H1 (cell line): ENCODE data around the gene PCDH9. TPM values are rescaled to one million over a fixed set of nuclear protein-coding genes. Genes with fewer than 3 reads are reported as not detected.

Experiments used
- CTCF ChIA-PET: fragments of 300-600 bp; sonication (Branson Sonifier 250); formaldehyde crosslinking; loops from one replicate; lab custom pipeline; 2021; ENCODE audit not compliant: partially characterized antibody; lab: Charles Lee
- POLR2A ChIA-PET: fragments of 300-600 bp; sonication (Branson Sonifier 250); formaldehyde crosslinking; loops from one replicate; lab custom pipeline; 2021; ENCODE audit warnings: inconsistent platforms; ENCODE audit not compliant: partially characterized antibody; lab: Charles Lee
- DNase-seq, 2 experiments: peaks; one replicate each; pipeline versions ENCODE4 v3.0.0 to v3.0.0-alpha.2; 2010 to 2022; ENCODE audit warnings: low spot score in 2 of 2, low read depth in 1 of 2, mixed read lengths in 1 of 2
- FAIRE-seq: peaks from 2 replicates; lab custom pipeline; 2011; peaks lifted over from hg19 to GRCh38; lab: Jason Lieb, UNC
- H2AFZ ChIP-seq: 2 replicates; pipeline ENCODE4 v1.8.1; 2012; ENCODE audit warnings: low read length, inconsistent platforms
- H2AK5ac ChIP-seq: 2 replicates; pipeline ENCODE4 v1.6.1; 2013; ENCODE audit warnings: low read depth, low read length
- H2BK120ac ChIP-seq: replicated peaks from 2 replicates; pipeline ENCODE3; 2013; ENCODE audit warnings: low read depth, low read length, inconsistent platforms
- H2BK12ac ChIP-seq: 2 replicates; pipeline ENCODE4 v1.6.1; 2013; ENCODE audit warnings: low read depth, low read length
- H2BK15ac ChIP-seq: 2 replicates; pipeline ENCODE4 v1.6.1; 2013; ENCODE audit warnings: low read length
- H2BK20ac ChIP-seq: 2 replicates; pipeline ENCODE4 v1.6.1; 2013; ENCODE audit warnings: low read length
- H2BK5ac ChIP-seq: 2 replicates; pipeline ENCODE4 v1.6.1; 2013; ENCODE audit warnings: low read depth, low read length
- H3K14ac ChIP-seq: 2 replicates; pipeline ENCODE4 v1.6.1; 2013; ENCODE audit warnings: inconsistent platforms; ENCODE audit not compliant: insufficient read length
- H3K18ac ChIP-seq: 2 replicates; pipeline ENCODE4 v1.6.1; 2013; ENCODE audit warnings: low read length; ENCODE audit errors: extremely low read depth
- H3K23ac ChIP-seq: 2 replicates; pipeline ENCODE4 v1.6.1; 2013; ENCODE audit warnings: inconsistent platforms; ENCODE audit not compliant: insufficient read length
- H3K23me2 ChIP-seq: 2 replicates; pipeline ENCODE4 v1.6.1; 2013; ENCODE audit warnings: low read depth, low read length
- H3K27ac ChIP-seq: 2 replicates; pipeline ENCODE4 v1.6.1; 2011; ENCODE audit warnings: low read depth, low read length, inconsistent platforms
- H3K27me3 ChIP-seq, 4 experiments: replicated peaks in 1 of 4; 1 replicate in 1 of 4; 2 replicates in 3 of 4; pipeline versions ENCODE4 v1.6.1 to v1.8.1; 2011 to 2013; ENCODE audit warnings: low read length in 3 of 4, mild to moderate bottlenecking in 3 of 4, inconsistent platforms in 2 of 4, mixed read lengths in 2 of 4, moderate library complexity in 1 of 4; ENCODE audit not compliant: control insufficient read depth in 3 of 4, insufficient read depth in 3 of 4; ENCODE audit errors: extremely low read depth in 1 of 4
- H3K36me3 ChIP-seq, 4 experiments: 2 replicates each; pipeline versions ENCODE4 v1.6.1 to v1.8.1; 2011 to 2013; ENCODE audit warnings: mild to moderate bottlenecking in 4 of 4, low read length in 3 of 4, moderate library complexity in 2 of 4, control low read depth in 1 of 4, inconsistent platforms in 1 of 4; ENCODE audit not compliant: insufficient read depth in 4 of 4, control insufficient read depth in 2 of 4
- H3K4ac ChIP-seq: replicated peaks from 2 replicates; pipeline ENCODE3; 2013; ENCODE audit warnings: low read length, low read depth, mixed read lengths, inconsistent platforms; ENCODE audit not compliant: insufficient read length
- H3K4me1 ChIP-seq, 4 experiments: replicated peaks in 1 of 4; 1 replicate in 1 of 4; 2 replicates in 3 of 4; pipeline versions ENCODE4 v1.6.1 to v1.8.1; 2011 to 2013; ENCODE audit warnings: low read length in 3 of 4, inconsistent platforms in 2 of 4, mixed read lengths in 1 of 4; ENCODE audit not compliant: insufficient read depth in 4 of 4, control insufficient read depth in 3 of 4
- H3K4me2 ChIP-seq, 2 experiments: 2 replicates each; pipeline versions ENCODE4 v1.6.1 to v1.8.1; 2011 to 2013; ENCODE audit warnings: low read depth in 2 of 2, low read length in 2 of 2, control low read depth in 1 of 2, inconsistent platforms in 1 of 2, mild to moderate bottlenecking in 1 of 2; ENCODE audit not compliant: insufficient read depth in 1 of 2
- H3K4me3 ChIP-seq, 4 experiments: fragments of 200-600, 300-600 bp in 1 of 4; sonication (generic), shearing (Covaris generic), sonication (Bioruptor Twin) in 1 of 4; 2 replicates each; pipeline versions ENCODE4 v1.5.1 to v1.8.1; 2011 to 2016; ENCODE audit warnings: low read length in 4 of 4, low read depth in 3 of 4, control low read depth in 2 of 4, inconsistent platforms in 2 of 4, mild to moderate bottlenecking in 2 of 4, mixed read lengths in 1 of 4, moderate library complexity in 1 of 4; ENCODE audit not compliant: insufficient read depth in 2 of 4; ENCODE audit errors: extremely low read depth in 1 of 4
- H3K56ac ChIP-seq: replicated peaks from 2 replicates; pipeline ENCODE3; 2013; ENCODE audit warnings: low read depth, mild to moderate bottlenecking, mixed read lengths, low read length, inconsistent platforms; ENCODE audit not compliant: insufficient read length
- H3K79me1 ChIP-seq: 2 replicates; pipeline ENCODE4 v1.6.1; 2013; ENCODE audit warnings: low read depth, low read length, control low read depth
- H3K79me2 ChIP-seq, 2 experiments: 2 replicates each; pipeline versions ENCODE4 v1.6.1 to v1.8.1; 2012 to 2013; ENCODE audit warnings: low read length in 2 of 2, mild to moderate bottlenecking in 2 of 2, inconsistent platforms in 1 of 2; ENCODE audit not compliant: insufficient read depth in 2 of 2, control insufficient read depth in 1 of 2
- H3K9ac ChIP-seq, 4 experiments: replicated peaks in 1 of 4; 1 replicate in 1 of 4; 2 replicates in 3 of 4; pipeline versions ENCODE4 v1.6.1 to v1.8.1; 2011 to 2013; ENCODE audit warnings: low read depth in 3 of 4, low read length in 3 of 4, control low read depth in 2 of 4, mild to moderate bottlenecking in 2 of 4, moderate library complexity in 2 of 4, inconsistent platforms in 1 of 4; ENCODE audit errors: extremely low read depth in 1 of 4
- H3K9me3 ChIP-seq, 2 experiments: 2 replicates each; pipeline versions ENCODE4 v1.6.1 to v1.8.1; 2012 to 2013; ENCODE audit warnings: mild to moderate bottlenecking in 2 of 2, moderate library complexity in 2 of 2, control low read depth in 1 of 2, inconsistent platforms in 1 of 2, low read depth in 1 of 2, low read length in 1 of 2, mixed read lengths in 1 of 2; ENCODE audit not compliant: insufficient read depth in 2 of 2
- H4K20me1 ChIP-seq, 2 experiments: replicated peaks in 1 of 2; 2 replicates each; pipeline versions ENCODE3 to v1.8.1; 2011 to 2013; ENCODE audit warnings: inconsistent platforms in 2 of 2, low read length in 2 of 2, mild to moderate bottlenecking in 1 of 2; ENCODE audit not compliant: insufficient read depth in 2 of 2, control insufficient read depth in 1 of 2
- H4K5ac ChIP-seq: 2 replicates; pipeline ENCODE4 v1.6.1; 2013; ENCODE audit warnings: low read length, low read depth, mixed read lengths, inconsistent platforms; ENCODE audit not compliant: insufficient read length
- H4K8ac ChIP-seq: 2 replicates; pipeline ENCODE4 v1.8.0; 2013; ENCODE audit warnings: mild to moderate bottlenecking, moderate library complexity, low read length, inconsistent platforms; ENCODE audit not compliant: insufficient read depth; ENCODE audit errors: extremely low read depth
- H4K91ac ChIP-seq: replicated peaks from 2 replicates; pipeline ENCODE3; 2013; ENCODE audit warnings: low read length, mixed read lengths, inconsistent platforms; ENCODE audit not compliant: insufficient read length
- GABPA ChIP-seq: IDR thresholded peaks from 2 replicates; pipeline ENCODE4 v1.6.1; 2011; ENCODE audit warnings: mild to moderate bottlenecking, low read length, moderate library complexity, borderline replicate concordance; ENCODE audit not compliant: insufficient read depth
- JUN ChIP-seq: IDR thresholded peaks from 2 replicates; pipeline ENCODE4 v1.6.1; 2011; ENCODE audit warnings: low read depth, mild to moderate bottlenecking, improper control_type of control experiment, low read length
- KDM1A ChIP-seq: fragments of 200-600, 300-600 bp; sonication (generic); IDR thresholded peaks from 2 replicates; pipeline ENCODE4 v1.7.1; 2016; ENCODE audit warnings: mild to moderate bottlenecking, low read length, borderline replicate concordance
- RNF2 ChIP-seq: fragments of 200-900, 300-1000 bp; sonication (generic); IDR thresholded peaks from 2 replicates; pipeline ENCODE4 v1.7.1; 2016; ENCODE audit warnings: borderline replicate concordance, low read depth, mild to moderate bottlenecking, antibody characterized with exemption, low read length; ENCODE audit not compliant: poor library complexity, severe bottlenecking; ENCODE audit errors: missing control alignments
- SIRT6 ChIP-seq: IDR thresholded peaks from one replicate; pipeline ENCODE4 v1.7.1; 2012; ENCODE audit warnings: low read length, inconsistent platforms
- WGBS, 2 experiments: shearing (Covaris generic) in 1 of 2; methylation state at CpG; one replicate each; pipeline versions ENCODE4 v1.1.6 to v1.1.7; 2013 to 2015; ENCODE audit warnings: low lambda C conversion rate in 2 of 2, mixed read lengths in 2 of 2, inconsistent platforms in 1 of 2, low coverage in 1 of 2, missing lambda C conversion rate in 1 of 2; ENCODE audit not compliant: insufficient replicate concordance in 2 of 2, insufficient coverage in 1 of 2, insufficient read length in 1 of 2; ENCODE audit errors: extremely low coverage in 1 of 2, missing lambda C conversion rate in 1 of 2; 5-methylcytosine and 5-hydroxymethylcytosine counted together
- polyA plus RNA-seq, 7 experiments: library from polyadenylated mRNA; depleted of rRNA in 3 of 7; stranded (reverse) in 5 of 7; unstranded in 2 of 7; fragments of >200 nt in 5 of 7; fragments of 200-250 nt in 2 of 7; gene quantifications; 1 replicate in 5 of 7; 2 replicates in 1 of 7; 4 replicates in 1 of 7; pipeline versions ENCODE4 v1.2.1 to v1.2.3, GENCODE V29; 2011 to 2013; ENCODE audit warnings: missing spikeins in 2 of 7, mixed read lengths in 2 of 7
- total RNA-seq: library from RNA; stranded (reverse); fragmentation: NEBNext Ultra II Directional; extraction: Animal tissue kit (Norgen Biotek cat#: 25700); gene quantifications from 2 replicates; pipeline ENCODE4 v1.2.1, GENCODE V29; 2021

Gene PCDH9
- total and polyA plus RNA-seq, 2 of the 8 experiments (the other 6 are each of a cell fraction or from before 2014, with no cell fraction given): 0.12 to 0.60 TPM

DNA sequence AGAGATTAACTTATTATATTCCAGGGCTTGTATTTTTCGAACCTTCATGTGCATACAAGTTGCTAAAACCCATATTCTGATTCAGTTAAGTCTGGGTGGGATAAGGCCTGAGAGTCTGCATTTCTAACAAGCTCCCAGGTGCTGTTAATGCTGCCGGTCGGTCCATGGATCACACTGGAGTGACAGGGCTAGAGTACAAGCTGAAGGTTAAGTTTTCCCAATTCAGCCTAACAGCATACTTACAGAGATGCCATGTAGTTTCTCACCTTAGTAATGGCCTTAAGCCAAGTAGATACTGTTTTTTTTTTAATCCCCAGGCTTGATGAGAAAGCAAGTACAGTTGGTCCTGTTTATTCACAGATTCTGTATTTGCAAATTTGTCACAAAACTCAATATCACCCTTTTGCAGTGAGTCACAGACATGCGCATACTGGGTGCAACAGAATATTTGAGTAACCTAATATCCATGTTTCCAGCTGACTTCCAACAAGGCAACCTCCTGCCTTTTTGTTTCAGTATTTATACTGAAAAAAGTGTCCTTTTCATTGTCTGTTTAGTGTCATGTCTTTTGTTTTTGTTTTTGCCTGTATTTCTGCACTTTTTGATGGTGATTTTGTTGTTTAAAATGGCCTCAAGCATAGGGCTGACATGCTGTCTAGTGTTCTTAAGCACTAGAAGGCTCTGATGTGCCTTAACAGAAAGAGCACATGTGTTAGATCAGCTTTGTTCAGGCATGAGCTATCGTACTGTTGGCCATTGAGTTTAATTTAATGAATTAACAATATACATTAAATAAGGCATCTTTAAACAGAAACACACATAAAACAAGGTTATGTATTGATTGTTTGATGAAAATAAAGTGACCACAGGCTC lies 875.0 kb downstream of the PCDH9 start:
- Histone ChIP-seq H3K36me3 (no peaks in the 10 kb centered on the region), H2AFZ (peak overlapping the region; percentile 36; the same call in 1 of the 2 replicates)

More for the DNA sequence above, 875.0 kb downstream of the PCDH9 start:
- Histone ChIP-seq H2BK15ac (no peak overlapping the region), H3K9ac (no peak overlapping the region), H3K4ac (no peak overlapping the region), H3K4me2 (no peak overlapping the region), H4K5ac (no peak overlapping the region), H4K20me1 (no peaks in the 10 kb centered on the region), H3K79me2 (no peaks in the 10 kb centered on the region), H3K4me1 (peaks cover 0 to 6% (median 0%) of the 10 kb centered on the region in 4 experiments; a peak in 1 of 7 replicates), H2BK120ac (no peak overlapping the region), H3K79me1 (no peaks in the 10 kb centered on the region), H3K56ac (no peak overlapping the region), H3K14ac (no peak overlapping the region), H3K27me3 (no peaks in the 10 kb centered on the region), H3K18ac (no peak overlapping the region), H4K91ac (no peak overlapping the region), H2BK20ac (no peak overlapping the region), H3K23me2 (no peaks in the 10 kb centered on the region), H3K27ac (no peak overlapping the region), H2AK5ac (no peak overlapping the region), H3K4me3 (no peak overlapping the region), H2BK5ac (no peak overlapping the region), H3K23ac (no peak overlapping the region), H2BK12ac (no peak overlapping the region), H4K8ac (no peak overlapping the region), H3K9me3 (no peaks in the 10 kb centered on the region)
- CTCF ChIA-PET: interaction anchor here (0.7 kb wide), 1 partner anchor 422 kb away, joined by 3 read pairs; no protein-coding TSS in a partner anchor
- DNase-seq (no peak), FAIRE-seq (no peak)
- TF ChIP-seq JUN: no peak
- no peak for TF ChIP-seq GABPA
- no peak for TF ChIP-seq RNF2
- no peak for TF ChIP-seq SIRT6
- TF ChIP-seq KDM1A: no peak
- WGBS, 2 experiments: 89% methylated on average over 5 of the region's 5 CpGs; no CpG with 5 or more reads in 1 of the 2 experiments
- POLR2A ChIA-PET: no interaction called here
